Measurements from ENCODE around the gene ASTN2.

GRCh38 chr9:116757030-116757429 lies 657.8 kb downstream of the ASTN2 start:
- TF ChIP-seq TAF1 (IDR thresholded peaks at IDR 0.05; ENCODE audit: borderline replicate concordance, insufficient read depth, low read length), result no peak
- TF ChIP-seq POLR2AphosphoS5 (IDR thresholded peaks at IDR 0.05; ENCODE audit: low read depth, low read length), result no peak
- no peak for TF ChIP-seq REST (IDR thresholded peaks at IDR 0.05; ENCODE audit: insufficient read depth in 1 of 2, low read depth in 2 of 2, low read length in 2 of 2)
- no peak for TF ChIP-seq FOXP2 (optimal IDR thresholded peaks at IDR 0.05; ENCODE audit: borderline replicate concordance, extremely low read depth, extremely low read length, insufficient read depth)

Measured in PFSK-1 (cell line).